Muscle of leg (tissue), 11 donors: ENCODE data around the gene UGT1A1. TPM values are rescaled to one million over a fixed set of nuclear protein-coding genes. Genes with fewer than 3 reads are reported as not detected.

Source experiments
- DNase-seq: peaks from one replicate; pipeline ENCODE4 v3.0.0; 2013
- H3K27ac ChIP-seq: one replicate; pipeline ENCODE4 v1.5.1; 2013; ENCODE audit warnings: mild to moderate bottlenecking, low read length, control low read depth
- H3K27me3 ChIP-seq: one replicate; pipeline ENCODE4 v1.6.1; 2013; ENCODE audit warnings: low read length; ENCODE audit not compliant: control insufficient read depth, insufficient read depth
- H3K36me3 ChIP-seq: one replicate; pipeline ENCODE4 v1.6.1; 2013; ENCODE audit warnings: low read length; ENCODE audit not compliant: control insufficient read depth, insufficient read depth
- H3K4me1 ChIP-seq: one replicate; pipeline ENCODE4 v1.6.1; 2013; ENCODE audit warnings: low read length; ENCODE audit not compliant: control insufficient read depth, insufficient read depth
- H3K4me3 ChIP-seq: one replicate; pipeline ENCODE4 v1.5.1; 2013; ENCODE audit warnings: low read length, control low read depth
- H3K9me3 ChIP-seq: replicated peaks from 2 replicates; pipeline ENCODE4 v1.6.1; 2013; ENCODE audit warnings: low read depth, low read length; ENCODE audit not compliant: control insufficient read depth
- WGBS: methylation state at CpG from one replicate; pipeline ENCODE4 v1.1.5; 2013; ENCODE audit warnings: missing lambda C conversion rate; ENCODE audit not compliant: insufficient coverage; 5-methylcytosine and 5-hydroxymethylcytosine counted together
- polyA plus RNA-seq, 8 donors: library from polyadenylated mRNA; unstranded; fragments of 120-200 nt; gene quantifications; one replicate each; pipeline versions ENCODE4 v1.2.1 to v1.2.3, GENCODE V29; 2013; ENCODE audit warnings: inconsistent platforms in 1 of 8, low replicate concordance in 1 of 8; ENCODE audit not compliant: insufficient read length in 8 of 8, insufficient read depth in 1 of 8
- total RNA-seq: library from RNA; stranded (reverse); fragments of 120-200 nt; gene quantifications from one replicate; pipeline ENCODE4 v1.2.4, GENCODE V29; 2013

The UGT1A1 gene
- total and polyA plus RNA-seq, 9 donors, result 0.04 to 0.10 (median 0.08) TPM; not detected in 5

DNA sequence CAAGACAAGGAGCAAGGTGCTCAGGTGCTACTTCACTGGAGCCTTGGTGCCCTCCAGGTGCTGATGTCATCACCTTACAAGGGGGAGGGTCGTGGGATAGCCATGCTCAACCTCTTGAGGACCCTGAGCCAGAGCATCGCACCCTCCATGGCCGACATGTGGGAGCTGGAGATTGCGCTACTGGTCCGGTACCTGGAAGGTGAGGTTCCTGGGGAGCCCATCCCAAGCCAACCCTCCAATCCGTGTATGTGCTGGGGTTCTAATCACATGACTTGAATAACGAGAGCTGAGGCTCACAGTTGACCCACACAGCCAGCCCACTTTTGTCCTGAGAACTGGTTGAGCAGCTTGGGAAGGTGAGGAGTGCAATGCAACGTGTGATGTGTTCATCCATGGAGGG is 43.9 kb downstream of the UGT1A1 start:
- Histone ChIP-seq H3K27me3 (peaks cover 11% of the 10 kb centered on the region), H3K4me1 (no peaks in the 10 kb centered on the region), H3K36me3 (no peaks in the 10 kb centered on the region), H3K27ac (no peak overlapping the region), H3K9me3 (no peaks in the 10 kb centered on the region), H3K4me3 (no peak overlapping the region)
- WGBS, result 75% methylated on average over 7 of the region's 8 CpGs
- no peak for DNase-seq

DNA sequence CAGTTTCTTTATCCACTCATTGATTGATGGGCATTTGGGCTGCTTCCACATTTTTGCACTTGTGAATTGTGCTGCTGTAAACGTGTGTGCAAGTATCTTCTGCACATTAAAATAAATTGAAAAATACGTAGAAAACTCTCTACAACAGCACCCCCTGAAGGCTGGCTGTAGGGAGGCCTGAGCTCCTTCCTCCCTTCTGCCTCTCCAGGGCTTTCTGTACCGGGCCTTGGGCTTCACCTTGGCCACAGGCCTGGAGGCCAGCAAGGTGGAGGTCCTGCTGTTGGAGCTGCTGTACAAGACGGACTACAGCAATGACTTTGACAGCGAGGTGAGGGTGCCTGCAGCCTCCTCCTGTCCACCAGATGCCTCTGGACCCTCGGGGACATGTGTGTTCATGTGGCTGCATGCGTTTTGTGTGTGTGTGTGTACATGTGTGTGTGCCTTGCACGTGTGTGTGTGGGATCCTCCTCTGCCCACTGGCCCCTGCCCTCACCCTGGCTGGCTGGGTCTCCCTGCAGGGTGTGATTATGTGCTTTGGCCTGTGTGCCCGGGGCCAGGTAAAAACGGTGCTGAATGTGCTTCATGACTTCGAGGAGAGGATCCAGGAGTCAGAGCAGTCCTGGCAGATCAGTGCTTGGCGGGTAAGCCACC is 47.3 kb downstream of the UGT1A1 start:
- Histone ChIP-seq H3K4me1 (no peaks in the 10 kb centered on the region), H3K27ac (no peak overlapping the region), H3K27me3 (peaks cover 11% of the 10 kb centered on the region), H3K4me3 (no peak overlapping the region), H3K9me3 (no peaks in the 10 kb centered on the region), H3K36me3 (no peaks in the 10 kb centered on the region)
- DNase-seq, result no peak
- WGBS, result 76% methylated on average over 6 of the region's 12 CpGs

DNA sequence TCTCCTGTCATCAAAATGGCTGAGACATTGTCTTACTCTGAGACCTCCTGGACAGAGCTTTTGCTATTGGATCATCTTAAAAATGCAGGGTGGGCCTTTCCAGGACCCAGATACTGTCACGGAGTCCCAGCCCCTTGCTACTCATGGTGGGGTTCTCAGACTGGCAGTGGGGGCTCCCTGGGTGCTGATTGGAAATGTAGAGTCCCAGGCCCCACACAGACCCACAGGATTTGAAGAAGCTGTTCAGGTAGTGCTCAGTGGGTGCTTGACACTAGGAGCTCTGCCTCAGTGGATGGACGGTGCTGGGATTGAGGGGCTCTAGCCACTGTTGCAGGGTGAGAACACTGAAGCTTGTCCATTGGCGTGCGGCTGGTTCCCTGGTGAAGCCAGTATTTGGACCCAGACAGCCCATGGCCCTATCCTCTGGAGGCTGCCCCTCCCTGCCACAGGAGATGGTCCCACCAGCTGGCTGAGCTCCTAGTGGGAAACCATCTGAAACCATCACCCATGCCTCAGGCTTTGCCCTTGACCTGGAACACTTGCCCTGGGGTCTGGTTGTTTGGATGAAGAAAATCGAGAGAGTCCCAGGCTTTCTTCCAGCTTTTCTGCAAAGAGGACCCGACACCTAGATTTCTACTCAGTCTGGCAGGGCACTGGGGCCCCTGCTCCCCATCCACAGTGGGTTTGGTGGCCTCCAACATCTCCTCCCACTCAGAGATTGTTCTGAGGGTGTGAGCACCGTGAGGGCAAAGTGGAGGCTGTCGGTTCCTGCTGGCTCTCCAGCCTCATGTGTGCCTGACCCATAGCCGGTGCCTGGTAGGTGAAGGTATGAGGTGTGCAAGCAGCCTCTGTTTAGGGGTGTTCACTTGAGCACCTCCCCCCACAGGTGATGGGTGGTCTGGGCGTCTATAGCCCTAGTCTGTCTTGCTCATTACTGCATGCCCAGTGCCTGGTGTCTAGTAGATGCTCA is 48.2 kb downstream of the UGT1A1 start:
- peaks cover 11% of the 10 kb centered on the region for H3K27me3 ChIP-seq
- WGBS, result 100% methylated on average over 3 of the region's 10 CpGs
- H3K9me3 ChIP-seq, result no peaks in the 10 kb centered on the region
- no peaks in the 10 kb centered on the region for H3K4me1 ChIP-seq
- no peak overlapping the region for H3K4me3 ChIP-seq
- no peak for DNase-seq
- no peaks in the 10 kb centered on the region for H3K36me3 ChIP-seq
- no peak overlapping the region for H3K27ac ChIP-seq

DNA sequence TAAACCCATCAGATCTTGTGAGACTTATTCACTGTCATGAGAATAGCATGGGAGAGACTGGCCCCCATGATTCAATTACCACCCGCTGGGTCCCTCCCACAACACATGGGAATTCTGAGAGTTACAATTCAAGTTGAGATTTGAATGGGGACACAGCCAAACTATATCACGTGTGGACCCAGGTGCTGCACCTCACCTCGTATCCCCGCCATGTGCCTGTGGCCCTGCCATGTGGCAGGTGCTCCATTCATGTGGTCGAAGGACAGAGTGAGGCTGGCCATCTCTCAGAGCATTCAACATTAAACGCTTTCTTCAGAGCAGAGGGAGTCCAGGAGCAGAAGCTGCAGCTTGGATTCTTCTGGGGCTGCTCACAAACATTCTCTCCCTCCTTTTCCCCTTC is 50.3 kb downstream of the UGT1A1 start:
- no peak overlapping the region for H3K27ac ChIP-seq
- WGBS, result 77% methylated on average over 5 of the region's 6 CpGs
- H3K36me3 ChIP-seq, result no peaks in the 10 kb centered on the region
- DNase-seq, result no peak
- H3K27me3 ChIP-seq, result peaks cover 7% of the 10 kb centered on the region
- no peaks in the 10 kb centered on the region for H3K4me1 ChIP-seq
- no peak overlapping the region for H3K4me3 ChIP-seq
- H3K9me3 ChIP-seq, result no peaks in the 10 kb centered on the region

DNA sequence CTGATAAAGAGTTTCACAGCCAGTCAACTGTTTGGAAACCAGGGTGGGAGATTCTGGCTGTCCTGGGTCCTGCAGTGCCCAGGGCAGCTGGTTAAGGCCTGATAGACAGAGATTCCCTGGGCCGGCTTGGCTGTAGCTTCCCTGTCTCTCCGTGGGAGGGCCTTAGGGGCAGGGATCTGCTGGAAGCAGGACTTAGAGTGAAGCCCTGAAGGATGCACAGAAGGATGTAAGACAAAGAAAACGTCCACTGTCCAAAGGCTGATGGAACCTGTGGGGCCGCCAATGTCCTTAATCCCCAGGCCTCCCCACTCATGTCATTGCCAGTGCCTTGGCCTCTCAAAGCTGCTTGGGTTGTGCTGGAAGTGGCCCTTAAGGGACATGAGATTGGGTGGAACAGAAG is 51.0 kb downstream of the UGT1A1 start:
- 75% methylated on average over 3 of the region's 4 CpGs for WGBS

DNA sequence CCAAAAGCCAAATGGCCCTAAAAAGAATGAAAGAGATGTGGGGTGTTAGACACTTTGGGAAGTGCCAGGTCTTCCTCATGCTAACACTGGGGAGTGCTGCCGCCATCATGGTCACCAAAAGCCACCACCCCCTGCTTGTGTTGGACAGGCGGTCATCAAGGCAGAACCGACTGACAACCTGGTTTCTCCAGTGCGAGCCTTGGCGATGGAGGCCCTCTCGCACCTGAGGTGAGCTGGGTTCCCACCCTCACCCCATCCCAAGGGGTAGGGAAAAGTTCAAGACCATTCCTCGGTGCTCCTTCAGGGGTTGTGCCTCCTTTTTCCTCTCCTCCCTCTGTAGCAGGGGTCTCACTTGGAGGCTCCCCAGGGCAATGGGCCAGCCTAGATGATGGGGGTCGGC is 51.7 kb downstream of the UGT1A1 start:
- H3K36me3 ChIP-seq, result no peaks in the 10 kb centered on the region
- WGBS, result 90% methylated on average over 6 of the region's 8 CpGs
- peaks cover 7% of the 10 kb centered on the region for H3K27me3 ChIP-seq
- H3K27ac ChIP-seq, result no peak overlapping the region
- no peaks in the 10 kb centered on the region for H3K4me1 ChIP-seq
- no peaks in the 10 kb centered on the region for H3K9me3 ChIP-seq
- no peak for DNase-seq
- no peak overlapping the region for H3K4me3 ChIP-seq

More for the DNA sequence above, 51.0 kb downstream of the UGT1A1 start:
- Histone ChIP-seq H3K27ac (no peak overlapping the region), H3K27me3 (peaks cover 7% of the 10 kb centered on the region), H3K9me3 (no peaks in the 10 kb centered on the region), H3K4me1 (no peaks in the 10 kb centered on the region), H3K36me3 (no peaks in the 10 kb centered on the region), H3K4me3 (no peak overlapping the region)
- no peak for DNase-seq

DNA sequence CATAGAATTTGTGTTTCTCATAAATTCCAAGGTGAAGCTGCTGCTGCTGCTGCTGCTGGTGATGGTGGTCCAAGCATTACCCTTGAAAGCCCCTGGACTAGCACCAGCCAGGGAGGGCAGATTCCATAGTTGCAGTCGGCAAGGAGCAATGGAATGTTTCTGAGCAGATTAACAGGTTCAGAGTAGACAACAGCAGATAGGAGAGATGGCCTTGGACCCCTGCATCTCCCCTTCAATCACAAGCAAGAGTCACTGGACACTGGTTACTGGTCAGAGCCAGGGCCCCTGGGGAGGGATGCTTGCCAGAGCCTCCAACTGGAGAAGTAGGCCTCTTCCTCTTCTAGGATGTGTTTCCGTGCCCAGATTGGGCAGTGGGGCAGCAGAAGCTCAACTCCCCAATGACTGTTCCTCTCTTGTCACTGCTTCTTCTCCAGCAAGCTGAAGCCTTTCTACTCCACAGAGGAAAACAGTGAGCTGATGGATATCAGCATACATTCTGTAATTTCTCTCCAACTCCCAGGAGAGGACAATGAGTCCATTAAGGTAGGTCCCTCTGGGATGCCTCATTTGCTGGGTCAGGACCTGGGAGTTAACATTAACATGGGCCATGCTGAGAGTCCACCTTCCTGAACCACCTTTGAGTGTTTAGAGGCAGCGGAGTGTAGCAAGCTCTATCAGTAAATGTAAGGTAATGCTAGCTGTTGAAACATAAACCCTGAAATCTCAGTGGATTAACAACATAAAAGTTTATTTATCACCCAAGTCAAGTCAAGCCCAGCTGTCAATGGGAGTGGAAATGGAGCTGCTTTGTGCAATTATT is 53.4 kb downstream of the UGT1A1 start:
- Histone ChIP-seq H3K4me1 (no peaks in the 10 kb centered on the region), H3K9me3 (no peaks in the 10 kb centered on the region), H3K4me3 (no peak overlapping the region), H3K27me3 (peaks cover 5% of the 10 kb centered on the region), H3K27ac (no peak overlapping the region), H3K36me3 (no peaks in the 10 kb centered on the region)
- WGBS, result 83% methylated on average over 1 of the region's 3 CpGs
- DNase-seq, result no peak

GRCh38 chr2:233814056-233814835 is 54.2 kb downstream of the UGT1A1 start:
- whole genome bisulfite sequencing, result 80% methylated on average over 1 of the region's 2 CpGs
- Histone ChIP-seq H3K27ac (no peak overlapping the region), H3K4me3 (no peak overlapping the region)

GRCh38 chr2:233815861-233816260 is 55.8 kb downstream of the UGT1A1 start:
- no peaks in the 10 kb centered on the region for H3K27me3 ChIP-seq
- no peaks in the 10 kb centered on the region for H3K4me1 ChIP-seq
- H3K9me3 ChIP-seq, result no peaks in the 10 kb centered on the region
- no peak for DNase-seq
- H3K36me3 ChIP-seq, result no peaks in the 10 kb centered on the region
- WGBS, result no CpG with 5 or more reads among the region's 6 CpGs
- no peak overlapping the region for H3K4me3 ChIP-seq
- H3K27ac ChIP-seq, result no peak overlapping the region

More at GRCh38 chr2:233814056-233814835, 54.2 kb downstream of the UGT1A1 start:
- Histone ChIP-seq H3K27me3 (peaks cover 2% of the 10 kb centered on the region), H3K9me3 (no peaks in the 10 kb centered on the region), H3K36me3 (no peaks in the 10 kb centered on the region), H3K4me1 (no peaks in the 10 kb centered on the region)
- DNase-seq, result no peak
